IMR-90 (cell line): ENCODE data around the gene AGPS. TPM values are rescaled to one million over a fixed set of nuclear protein-coding genes. Genes with fewer than 3 reads are reported as not detected.
"Not testable (repeated sequence)": the region's sequence is repeated elsewhere in the genome, so short reads cannot be mapped to it uniquely, and the experiment has no call there.

ENCODE experiments used
- ATAC-seq: fragments of 200-7000 bp; cut with Tn5 transposase; 2 replicates; pipeline ENCODE4 v1.9.1; 2020; ENCODE audit warnings: low read depth, mild to moderate bottlenecking, moderate library complexity
- BruUV-seq: library from RNA; stranded (reverse); fragments of 400-500 nt; replicated peaks from 2 replicates; lab custom pipeline; 2021; lab: Mats Ljungman, UMichigan
- CTCF ChIA-PET: fragments of 300-600 bp; formaldehyde crosslinking; extraction: SDS; loops from one replicate; lab custom pipeline; 2021; ENCODE audit warnings: antibody characterized with exemption; lab: Yijun Ruan, JAX
- POLR2A ChIA-PET: fragments of 300-600 bp; sonication (Branson Sonifier 250); formaldehyde crosslinking; loops from one replicate; lab custom pipeline; 2022; ENCODE audit warnings: antibody characterized with exemption; ENCODE audit not compliant: unreplicated experiment; lab: Charles Lee
- DNase-seq: peaks from one replicate; pipeline ENCODE4 v3.0.0; 2013
- H2AFZ ChIP-seq: replicated peaks from 2 replicates; pipeline ENCODE3; 2013; ENCODE audit warnings: low read length, mild to moderate bottlenecking; ENCODE audit not compliant: poor library complexity
- H2AK5ac ChIP-seq: 2 replicates; pipeline ENCODE4 v1.6.1; 2013; ENCODE audit warnings: low read depth, low read length, inconsistent platforms
- H2AK9ac ChIP-seq: replicated peaks from 2 replicates; pipeline ENCODE3; 2013; ENCODE audit warnings: mild to moderate bottlenecking, low read depth, low read length, moderate library complexity; ENCODE audit not compliant: poor library complexity
- H2BK120ac ChIP-seq: 2 replicates; pipeline ENCODE4 v1.6.1; 2013; ENCODE audit warnings: low read depth, low read length, inconsistent platforms
- H2BK15ac ChIP-seq: 3 replicates; pipeline ENCODE4 v1.6.1; 2013; ENCODE audit warnings: low read depth, low read length, inconsistent platforms
- H2BK20ac ChIP-seq: 2 replicates; pipeline ENCODE4 v1.6.1; 2013; ENCODE audit warnings: low read depth, mild to moderate bottlenecking, inconsistent platforms, low read length, moderate library complexity
- H2BK5ac ChIP-seq: 2 replicates; pipeline ENCODE4 v1.6.1; 2013; ENCODE audit warnings: mild to moderate bottlenecking, low read depth, low read length, inconsistent platforms; ENCODE audit not compliant: poor library complexity, severe bottlenecking
- H3K14ac ChIP-seq: replicated peaks from 2 replicates; pipeline ENCODE4 v1.6.1; 2013; ENCODE audit warnings: low read depth, low read length, inconsistent platforms
- H3K18ac ChIP-seq: 2 replicates; pipeline ENCODE4 v1.6.1; 2013; ENCODE audit warnings: low read depth, low read length, control low read depth
- H3K23ac ChIP-seq: 2 replicates; pipeline ENCODE4 v1.6.1; 2013; ENCODE audit warnings: low read depth, low read length, inconsistent platforms
- H3K27ac ChIP-seq: 2 replicates; pipeline ENCODE4 v1.5.1; 2013; ENCODE audit warnings: mild to moderate bottlenecking, control low read depth, low read length; ENCODE audit not compliant: insufficient read depth
- H3K27me3 ChIP-seq: 2 replicates; pipeline ENCODE4 v1.6.1; 2013; ENCODE audit warnings: low read length; ENCODE audit not compliant: control insufficient read depth, insufficient read depth
- H3K36me3 ChIP-seq: 2 replicates; pipeline ENCODE4 v1.6.1; 2013; ENCODE audit warnings: low read length, mixed read lengths; ENCODE audit not compliant: control insufficient read depth, insufficient read depth
- H3K4ac ChIP-seq: 2 replicates; pipeline ENCODE4 v1.6.1; 2013; ENCODE audit warnings: low read depth, low read length, inconsistent platforms
- H3K4me1 ChIP-seq: 2 replicates; pipeline ENCODE4 v1.6.1; 2013; ENCODE audit warnings: low read length, mixed read lengths; ENCODE audit not compliant: control insufficient read depth, insufficient read depth
- H3K4me2 ChIP-seq: 2 replicates; pipeline ENCODE4 v1.6.1; 2013; ENCODE audit warnings: low read depth, mild to moderate bottlenecking, control low read depth, low read length, moderate library complexity
- H3K4me3 ChIP-seq: 2 replicates; pipeline ENCODE4 v1.5.1; 2013; ENCODE audit warnings: low read depth, mild to moderate bottlenecking, control low read depth, low read length, moderate library complexity; ENCODE audit not compliant: insufficient read depth
- H3K56ac ChIP-seq: 2 replicates; pipeline ENCODE4 v1.6.1; 2013; ENCODE audit warnings: low read length, inconsistent platforms; ENCODE audit not compliant: insufficient read depth; ENCODE audit errors: extremely low read depth
- H3K79me1 ChIP-seq, 2 experiments: 2 replicates each; pipeline ENCODE4 v1.6.1; 2013; ENCODE audit warnings: low read length in 2 of 2, inconsistent platforms in 1 of 2, low read depth in 1 of 2
- H3K9ac ChIP-seq: 2 replicates; pipeline ENCODE4 v1.6.1; 2013; ENCODE audit warnings: low read depth, low read length, control low read depth
- H3K9me1 ChIP-seq: 2 replicates; pipeline ENCODE4 v1.6.1; 2013; ENCODE audit warnings: low read length, inconsistent platforms; ENCODE audit not compliant: insufficient read depth
- H3K9me3 ChIP-seq: 2 replicates; pipeline ENCODE4 v1.6.1; 2013; ENCODE audit warnings: low read length; ENCODE audit not compliant: control insufficient read depth, insufficient read depth
- H4K20me1 ChIP-seq: 2 replicates; pipeline ENCODE4 v1.6.1; 2013; ENCODE audit warnings: low read length, inconsistent platforms; ENCODE audit not compliant: insufficient read depth
- H4K5ac ChIP-seq: 2 replicates; pipeline ENCODE4 v1.6.1; 2013; ENCODE audit warnings: mild to moderate bottlenecking, low read depth, low read length, control low read depth
- H4K8ac ChIP-seq, 2 experiments: 2 replicates each; pipeline ENCODE4 v1.6.1; 2013; ENCODE audit warnings: low read depth in 2 of 2, low read length in 2 of 2, control low read depth in 1 of 2, inconsistent platforms in 1 of 2
- H4K91ac ChIP-seq: 2 replicates; pipeline ENCODE4 v1.6.1; 2013; ENCODE audit warnings: low read depth, low read length, inconsistent platforms; ENCODE audit not compliant: insufficient read depth
- WGBS, 2 experiments: methylation state at CpG; one replicate each; pipeline versions ENCODE4 v1.1.5 to v1.1.7; 2013; ENCODE audit warnings: missing lambda C conversion rate in 2 of 2; ENCODE audit not compliant: insufficient read length in 1 of 2; ENCODE audit errors: extremely low coverage in 2 of 2; 5-methylcytosine and 5-hydroxymethylcytosine counted together
- dilution Hi-C: fragments of 300-500 bp; cut with HindIII; formaldehyde crosslinking; loops from one replicate; pipeline ENCODE4 v1.14.3; 2018; ENCODE audit warnings: low sequenced_read_pairs; ENCODE audit not compliant: unreplicated experiment
- in situ Hi-C: fragments of 300-500 bp; cut with MboI; formaldehyde crosslinking; loops from 3 replicates; pipeline ENCODE4 v1.14.3; 2019; ENCODE audit warnings: low sequenced_read_pairs, inconsistent platforms, mixed read lengths
- intact Hi-C: fragments of 100-400 bp; cut with micrococcal nuclease; formaldehyde crosslinking; loops from 2 replicates; pipeline ENCODE4 v1.10.0; 2022
- polyA plus RNA-seq, 3 experiments: library from polyadenylated mRNA; depleted of rRNA; stranded (reverse); fragments of >200 nt; gene quantifications; 2 replicates each; pipeline ENCODE4 v1.2.3, GENCODE V29; 2012; ENCODE audit warnings: low replicate concordance in 1 of 3
- total RNA-seq: library from RNA; depleted of rRNA; stranded (reverse); fragments of >200 nt; gene quantifications from 2 replicates; pipeline ENCODE4 v1.2.3, GENCODE V29; 2012

The AGPS gene
- total and polyA plus RNA-seq, 2 of the 4 experiments (the other 2 are of a cell fraction), result 6.6 to 18.6 TPM

DNA sequence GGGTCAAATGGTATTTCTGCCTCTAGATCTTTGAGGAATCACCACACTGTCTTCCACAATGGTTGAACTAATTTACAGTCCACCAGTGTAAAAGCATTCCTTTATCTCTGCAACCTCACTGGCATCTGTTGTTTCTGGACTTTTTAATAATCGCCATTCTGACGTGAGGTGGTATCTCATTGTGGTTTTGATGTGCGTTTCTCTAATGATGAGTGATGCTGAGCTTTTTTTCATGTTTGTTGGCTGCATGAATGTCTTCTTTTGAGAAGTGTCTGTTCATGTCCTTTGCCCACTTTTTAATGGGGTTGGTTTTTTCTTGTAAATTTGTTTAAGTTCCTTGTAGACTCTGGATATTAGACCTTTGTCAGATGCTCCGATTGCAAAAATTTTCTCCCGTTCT is 32.0 kb downstream of the AGPS start:
- H3K9ac ChIP-seq, H4K91ac ChIP-seq, H3K9me3 ChIP-seq, H3K4me1 ChIP-seq, H3K56ac ChIP-seq, H2BK15ac ChIP-seq, H3K9me1 ChIP-seq, in situ Hi-C loops, H3K18ac ChIP-seq, H2BK20ac ChIP-seq, H2BK5ac ChIP-seq, H3K36me3 ChIP-seq, H3K4me3 ChIP-seq, dilution Hi-C loops, H4K8ac ChIP-seq, H3K4me2 ChIP-seq, H2BK120ac ChIP-seq, H3K27me3 ChIP-seq, H3K23ac ChIP-seq, H4K5ac ChIP-seq, H2AFZ ChIP-seq, H2AK5ac ChIP-seq, DNase-seq, intact Hi-C loops, BruUV-seq, H3K27ac ChIP-seq, ATAC-seq, H2AK9ac ChIP-seq, H3K4ac ChIP-seq, H4K20me1 ChIP-seq, H3K14ac ChIP-seq, POLR2A ChIA-PET: not testable (repeated sequence)
- 100% methylated on average over 2 of the region's 5 CpGs; no CpG with 5 or more reads in 1 of the 2 experiments for WGBS, 2 experiments
- CTCF ChIA-PET, result interaction anchor here (1.0 kb wide), 1 partner anchor 66 kb away, joined by 3 read pairs; no protein-coding TSS in a partner anchor
- H3K79me1 ChIP-seq, result peaks cover 10 to 24% of the 10 kb centered on the region in 2 experiments; a peak in 3 of 4 replicates
